ENCODE data around the gene PLP1.
A peak's percentile ranks its signal among the peaks of the same experiment; 100 is the strongest.
"Not testable (repeated sequence)": the region's sequence is repeated elsewhere in the genome, so short reads cannot be mapped to it uniquely, and the experiment has no call there.

PLP1 gene

DNA sequence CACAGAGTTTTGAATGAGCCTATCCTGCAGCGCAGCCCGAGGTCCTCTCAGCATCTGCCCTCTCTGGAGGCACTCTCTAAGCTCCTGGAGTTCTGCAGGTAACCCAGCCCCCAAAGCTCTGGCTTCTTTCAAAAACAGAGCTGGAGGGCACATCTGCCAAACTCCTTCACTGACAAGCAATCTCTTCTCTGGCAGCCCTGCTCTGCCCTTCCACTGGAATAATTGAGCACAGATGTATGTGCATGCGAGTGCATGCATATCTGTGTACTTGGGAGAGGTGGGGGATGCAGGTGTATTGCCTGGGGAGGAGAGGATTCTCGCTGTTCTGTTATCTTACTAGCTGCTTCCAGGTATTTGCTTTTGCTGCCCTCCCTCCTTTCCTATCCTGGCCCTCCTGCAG lies 22.2 kb upstream of the PLP1 start:
- no peaks in the 10 kb centered on the region for H3K36me3 ChIP-seq
- H3K9me3 ChIP-seq, result no peaks in the 10 kb centered on the region
- H3K27me3 ChIP-seq, result no peaks in the 10 kb centered on the region
- DNase-seq, result peak; percentile 16
- no peaks in the 10 kb centered on the region for H3K4me1 ChIP-seq
- TF ChIP-seq, protein P1, sequence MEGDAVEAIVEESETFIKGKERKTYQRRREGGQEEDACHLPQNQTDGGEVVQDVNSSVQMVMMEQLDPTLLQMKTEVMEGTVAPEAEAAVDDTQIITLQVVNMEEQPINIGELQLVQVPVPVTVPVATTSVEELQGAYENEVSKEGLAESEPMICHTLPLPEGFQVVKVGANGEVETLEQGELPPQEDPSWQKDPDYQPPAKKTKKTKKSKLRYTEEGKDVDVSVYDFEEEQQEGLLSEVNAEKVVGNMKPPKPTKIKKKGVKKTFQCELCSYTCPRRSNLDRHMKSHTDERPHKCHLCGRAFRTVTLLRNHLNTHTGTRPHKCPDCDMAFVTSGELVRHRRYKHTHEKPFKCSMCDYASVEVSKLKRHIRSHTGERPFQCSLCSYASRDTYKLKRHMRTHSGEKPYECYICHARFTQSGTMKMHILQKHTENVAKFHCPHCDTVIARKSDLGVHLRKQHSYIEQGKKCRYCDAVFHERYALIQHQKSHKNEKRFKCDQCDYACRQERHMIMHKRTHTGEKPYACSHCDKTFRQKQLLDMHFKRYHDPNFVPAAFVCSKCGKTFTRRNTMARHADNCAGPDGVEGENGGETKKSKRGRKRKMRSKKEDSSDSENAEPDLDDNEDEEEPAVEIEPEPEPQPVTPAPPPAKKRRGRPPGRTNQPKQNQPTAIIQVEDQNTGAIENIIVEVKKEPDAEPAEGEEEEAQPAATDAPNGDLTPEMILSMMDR (IDR thresholded peaks at IDR 0.05; ENCODE audit: low read depth, low read length), result no peak
- H3K4me3 ChIP-seq (ENCODE audit: low read depth, low read length), result no peak overlapping the region

DNA sequence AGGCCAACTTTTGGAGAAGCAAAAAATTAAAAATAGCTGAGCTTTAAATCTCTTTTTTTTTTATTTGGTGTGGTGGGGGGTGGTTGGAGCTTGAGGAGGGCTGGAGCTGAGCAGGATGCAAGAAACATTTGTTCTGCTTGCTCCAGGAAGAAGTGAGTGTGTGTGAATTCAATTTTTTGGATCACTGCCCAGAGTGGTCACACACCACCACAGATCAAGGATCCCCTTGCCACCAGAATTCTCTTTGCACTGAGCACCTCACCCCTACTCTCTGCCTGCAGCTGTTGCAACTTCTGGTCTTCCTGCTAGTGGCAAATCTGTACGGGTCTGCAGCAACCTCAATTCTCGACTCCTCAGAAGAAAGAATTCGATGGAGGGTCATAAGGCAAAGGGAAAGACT lies 19.9 kb upstream of the PLP1 start:
- Histone ChIP-seq H3K4me3 (ENCODE audit: low read depth, low read length) (no peak overlapping the region), H3K9me3 (no peaks in the 10 kb centered on the region), H3K36me3 (no peaks in the 10 kb centered on the region), H3K4me1 (no peaks in the 10 kb centered on the region), H3K27me3 (no peaks in the 10 kb centered on the region)
- TF ChIP-seq, protein P1 (IDR thresholded peaks at IDR 0.05; ENCODE audit: low read depth, low read length), result no peak
- no peak for DNase-seq

DNA sequence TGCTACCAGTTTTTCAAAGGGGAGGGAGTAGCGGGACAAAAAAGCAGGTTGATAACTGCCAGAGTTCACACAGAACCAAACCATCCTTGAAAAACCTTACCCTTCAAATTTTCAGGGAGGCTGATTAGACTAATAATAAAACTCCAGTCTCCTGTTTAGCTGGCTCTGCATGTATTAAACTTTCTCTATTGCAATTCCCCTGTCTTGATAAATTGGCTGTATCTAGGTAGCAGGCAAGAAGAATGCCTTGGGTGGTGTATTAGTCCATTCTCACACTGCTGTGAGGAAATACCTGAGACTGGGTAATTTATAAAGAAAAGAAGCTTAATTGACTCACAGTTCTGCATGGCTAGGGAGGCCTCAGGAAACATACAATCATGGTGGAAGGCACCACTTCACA lies 18.1 kb upstream of the PLP1 start:
- Histone ChIP-seq H3K4me3 (ENCODE audit: low read depth, low read length) (no peak overlapping the region), H3K27me3 (no peaks in the 10 kb centered on the region), H3K4me1 (no peaks in the 10 kb centered on the region), H3K36me3 (no peaks in the 10 kb centered on the region), H3K9me3 (no peaks in the 10 kb centered on the region)
- TF ChIP-seq, protein P1 (IDR thresholded peaks at IDR 0.05; ENCODE audit: low read depth, low read length), result no peak
- DNase-seq, result no peak

DNA sequence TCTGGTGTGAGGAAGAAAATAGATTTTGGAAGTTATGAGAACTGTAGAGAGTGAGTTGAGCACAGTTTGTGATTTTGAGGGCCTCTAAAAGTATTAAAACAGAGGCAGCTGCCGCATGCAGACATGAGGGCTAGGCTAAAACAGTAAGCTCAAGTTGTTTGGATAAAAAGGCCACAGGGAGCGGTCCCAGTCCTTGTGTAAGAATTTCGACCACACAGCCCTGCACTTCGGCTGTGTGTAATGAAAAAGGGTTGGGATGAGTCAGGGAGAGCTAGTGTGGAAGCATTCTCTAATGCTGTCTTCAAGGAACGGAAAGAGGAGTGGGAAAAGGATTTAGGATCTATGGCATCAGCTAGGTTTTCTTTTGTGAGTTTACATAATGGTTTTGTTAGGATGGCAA lies 13.1 kb upstream of the PLP1 start:
- H3K4me3 ChIP-seq (ENCODE audit: low read depth, low read length); H3K36me3 ChIP-seq; H3K9me3 ChIP-seq; H3K27me3 ChIP-seq; H3K4me1 ChIP-seq; DNase-seq: not testable (repeated sequence)

DNA sequence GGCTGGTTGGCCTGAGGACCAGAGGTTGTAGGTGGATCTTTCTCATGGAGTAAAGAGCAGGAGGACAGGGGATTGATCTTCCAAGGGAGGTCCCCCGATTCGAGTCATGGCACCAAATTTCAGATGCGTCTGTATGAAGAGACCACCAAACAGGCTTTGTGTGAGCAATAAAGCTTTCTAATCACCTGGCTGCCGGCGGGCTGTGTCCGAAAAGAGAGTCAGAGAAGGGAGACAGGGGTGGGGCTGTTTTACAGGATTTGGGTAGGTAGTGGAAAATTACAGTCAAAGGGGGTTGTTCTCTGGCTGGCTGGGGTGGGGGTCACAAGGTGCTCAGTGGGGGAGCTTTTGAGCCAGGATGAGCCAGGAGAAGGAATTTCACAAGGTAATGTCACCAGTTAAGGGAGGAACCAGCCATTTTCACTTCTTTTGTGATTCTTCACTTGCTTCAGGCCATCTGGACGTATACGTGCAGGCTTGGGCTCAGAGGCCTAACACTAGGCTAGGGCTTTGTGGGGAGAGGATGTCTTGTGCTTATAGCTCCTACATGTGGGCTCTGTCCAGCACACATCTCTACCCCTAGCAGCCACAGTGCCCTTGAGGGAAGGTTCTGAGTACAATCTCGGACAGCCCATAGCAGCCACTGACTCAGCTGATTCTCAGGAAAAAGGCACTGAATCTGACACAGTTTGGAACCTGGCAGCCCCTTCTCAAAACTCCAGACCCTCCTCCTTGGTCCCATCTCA lies 9.7 kb upstream of the PLP1 start:
- H3K4me1 ChIP-seq; DNase-seq; H3K27me3 ChIP-seq; H3K4me3 ChIP-seq (ENCODE audit: low read depth, low read length); H3K9me3 ChIP-seq; H3K36me3 ChIP-seq: not testable (repeated sequence)

DNA sequence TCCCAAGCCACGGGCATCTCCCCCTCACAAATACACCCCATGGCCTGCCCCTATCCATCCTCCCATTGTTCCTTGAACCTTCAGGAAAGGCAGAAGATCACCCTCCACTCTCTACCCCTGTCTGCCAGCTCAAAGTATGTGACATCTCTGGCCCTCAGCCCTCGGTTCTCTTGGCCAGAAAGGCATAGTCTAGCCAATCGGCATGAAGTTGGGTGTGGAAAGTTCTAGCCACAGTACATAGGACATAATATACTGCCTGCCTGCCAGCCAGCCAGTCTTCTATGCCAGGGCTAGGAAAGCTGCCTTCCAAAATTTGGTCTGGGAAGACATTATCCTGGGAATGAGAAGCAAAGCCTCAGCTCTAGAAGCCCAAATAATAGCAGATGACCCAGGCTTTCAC lies 3.2 kb upstream of the PLP1 start:
- Histone ChIP-seq H3K27me3 (no peaks in the 10 kb centered on the region), H3K36me3 (no peaks in the 10 kb centered on the region), H3K4me1 (no peaks in the 10 kb centered on the region), H3K4me3 (ENCODE audit: low read depth, low read length) (no peak overlapping the region), H3K9me3 (no peaks in the 10 kb centered on the region)
- TF ChIP-seq, protein P1 (IDR thresholded peaks at IDR 0.05; ENCODE audit: low read depth, low read length), result no peak
- no peak for DNase-seq

DNA sequence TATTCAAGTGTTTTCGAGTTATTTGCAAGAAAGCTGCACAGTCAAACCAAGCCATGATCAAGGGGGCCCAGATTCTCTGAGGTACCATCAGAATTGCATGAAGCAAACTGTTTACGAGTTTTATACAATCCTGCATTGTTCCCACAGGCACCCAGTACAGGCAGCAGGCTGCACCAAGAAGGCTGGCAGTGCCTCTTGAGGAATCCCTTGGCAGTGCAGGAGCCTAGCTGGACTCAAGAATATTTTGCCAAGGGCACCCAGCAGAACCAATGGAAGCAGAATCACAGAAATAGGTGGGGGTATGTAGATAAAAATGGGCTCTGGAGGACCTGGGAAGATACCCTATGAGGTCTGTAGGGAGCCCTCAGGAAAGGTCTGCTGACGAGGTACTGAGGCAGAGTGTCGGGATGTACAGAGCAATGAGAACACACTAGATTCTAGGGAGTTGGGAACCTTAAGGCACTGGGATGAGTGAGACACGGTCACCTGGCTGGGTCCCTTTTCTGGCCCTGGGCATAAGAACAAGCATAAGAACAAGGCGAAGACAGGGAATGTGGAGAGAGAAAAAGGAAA lies 2.5 kb upstream of the PLP1 start:
- Histone ChIP-seq H3K27me3 (no peaks in the 10 kb centered on the region), H3K9me3 (no peaks in the 10 kb centered on the region), H3K4me1 (no peaks in the 10 kb centered on the region), H3K4me3 (ENCODE audit: low read depth, low read length) (no peak overlapping the region), H3K36me3 (no peaks in the 10 kb centered on the region)
- DNase-seq, result peak; percentile 7
- TF ChIP-seq, protein P1 (IDR thresholded peaks at IDR 0.05; ENCODE audit: low read depth, low read length), result peak; percentile 45
